Keratinocyte (primary cell): ENCODE measurements around the gene SCNN1B. TPM values are rescaled to one million over a fixed set of nuclear protein-coding genes. Genes with fewer than 3 reads are reported as not detected.

Experiments
- DNase-seq: peaks from one replicate; pipeline ENCODE4 v3.0.0-alpha.2; 2011; ENCODE audit warnings: low read depth, missing footprints, low spot score
- FAIRE-seq: peaks from 2 replicates; lab custom pipeline; 2011; peaks lifted over from hg19 to GRCh38; lab: Jason Lieb, UNC
- H2AFZ ChIP-seq: 2 replicates; pipeline ENCODE4 v1.6.0; 2012; ENCODE audit warnings: low read length, control low read depth, inconsistent platforms; ENCODE audit not compliant: control insufficient read depth
- H3K27ac ChIP-seq: 2 replicates; pipeline ENCODE4 v1.5.1; 2011; ENCODE audit warnings: low read length; ENCODE audit not compliant: control insufficient read depth, insufficient read depth
- H3K27me3 ChIP-seq: 3 replicates; pipeline ENCODE4 v1.6.0; 2011; ENCODE audit warnings: low read length; ENCODE audit not compliant: control insufficient read depth, insufficient read depth; ENCODE audit errors: extremely low read depth
- H3K36me3 ChIP-seq, 2 experiments: 2 replicates in 1 of 2; 3 replicates in 1 of 2; pipeline ENCODE4 v1.5.1; 2011; ENCODE audit warnings: low read length in 2 of 2, mild to moderate bottlenecking in 1 of 2; ENCODE audit not compliant: control insufficient read depth in 2 of 2, insufficient read depth in 2 of 2; ENCODE audit errors: extremely low read depth in 1 of 2
- H3K4me1 ChIP-seq: 3 replicates; pipeline ENCODE4 v1.5.1; 2011; ENCODE audit warnings: low read length; ENCODE audit not compliant: control insufficient read depth, insufficient read depth; ENCODE audit errors: extremely low read depth
- H3K4me2 ChIP-seq: 3 replicates; pipeline ENCODE4 v1.6.0; 2011; ENCODE audit warnings: low read depth, low read length; ENCODE audit not compliant: control insufficient read depth, insufficient read depth; ENCODE audit errors: extremely low read depth
- H3K4me3 ChIP-seq, 3 experiments: fragments of 200-600 bp in 1 of 3; sonication (generic) in 1 of 3; 2 replicates in 2 of 3; 3 replicates in 1 of 3; pipeline ENCODE4 v1.5.1; 2011 to 2016; ENCODE audit warnings: low read length in 3 of 3, mild to moderate bottlenecking in 3 of 3, control low read depth in 2 of 3, inconsistent platforms in 1 of 3, low read depth in 1 of 3, mixed read lengths in 1 of 3, mixed run types in 1 of 3, moderate library complexity in 1 of 3; ENCODE audit not compliant: control insufficient read depth in 2 of 3, insufficient read depth in 2 of 3; ENCODE audit errors: extremely low read depth in 1 of 3
- H3K79me2 ChIP-seq: 2 replicates; pipeline ENCODE4 v1.6.0; 2012; ENCODE audit warnings: low read length; ENCODE audit not compliant: control insufficient read depth, insufficient read depth
- H3K9ac ChIP-seq: 3 replicates; pipeline ENCODE4 v1.6.0; 2011; ENCODE audit warnings: low read length; ENCODE audit not compliant: control insufficient read depth, insufficient read depth; ENCODE audit errors: extremely low read depth
- H3K9me1 ChIP-seq: 3 replicates; pipeline ENCODE4 v1.6.0; 2011; ENCODE audit warnings: low read length; ENCODE audit not compliant: control insufficient read depth, insufficient read depth; ENCODE audit errors: extremely low read depth
- H3K9me3 ChIP-seq: 2 replicates; pipeline ENCODE4 v1.5.1; 2012; ENCODE audit warnings: low read depth, low read length; ENCODE audit not compliant: control insufficient read depth
- H4K20me1 ChIP-seq: 3 replicates; pipeline ENCODE4 v1.6.0; 2011; ENCODE audit warnings: low read length; ENCODE audit not compliant: control insufficient read depth, insufficient read depth; ENCODE audit errors: extremely low read depth
- EZH2 ChIP-seq: IDR thresholded peaks from one replicate; pipeline ENCODE4 v1.6.1; 2012; ENCODE audit warnings: inconsistent platforms, mild to moderate bottlenecking, low read length, moderate library complexity
- dilution Hi-C: fragments of 300-500 bp; cut with MboI; formaldehyde crosslinking; loops from one replicate; pipeline ENCODE4 v1.7.0; 2020; ENCODE audit warnings: low sequenced_read_pairs; ENCODE audit not compliant: extremely low pct_ligation_motif_present
- polyA plus RNA-seq, 5 experiments: library from polyadenylated mRNA; depleted of rRNA in 3 of 5; stranded (reverse) in 3 of 5; stranded (forward) in 1 of 5; unstranded in 1 of 5; fragments of >200 nt; gene quantifications; 1 replicate in 1 of 5; 2 replicates in 3 of 5; 3 replicates in 1 of 5; pipeline versions ENCODE4 v1.2.1 to v1.2.3, GENCODE V29; 2011 to 2012; ENCODE audit warnings: missing spikeins in 2 of 5, low read depth in 1 of 5, low replicate concordance in 1 of 5
- TF ChIP-seq, protein P1 (sequence below), 3 experiments: IDR thresholded peaks in 1 of 3; conservative IDR thresholded peaks in 1 of 3; optimal IDR thresholded peaks in 1 of 3; 2 replicates in 2 of 3; 3 replicates in 1 of 3; pipeline versions ENCODE3 to v1.5.1; 2011; ENCODE audit warnings: low read length in 3 of 3, mild to moderate bottlenecking in 3 of 3, moderate library complexity in 2 of 3, control low read depth in 1 of 3, inconsistent platforms in 1 of 3; ENCODE audit not compliant: insufficient read depth in 2 of 3; ENCODE audit errors: extremely low read depth in 1 of 3

The SCNN1B gene
- polyA plus RNA-seq, 1 donor (not counting 4 experiments of a cell fraction or from before 2014, with no cell fraction given) = 0.92 TPM

DNA sequence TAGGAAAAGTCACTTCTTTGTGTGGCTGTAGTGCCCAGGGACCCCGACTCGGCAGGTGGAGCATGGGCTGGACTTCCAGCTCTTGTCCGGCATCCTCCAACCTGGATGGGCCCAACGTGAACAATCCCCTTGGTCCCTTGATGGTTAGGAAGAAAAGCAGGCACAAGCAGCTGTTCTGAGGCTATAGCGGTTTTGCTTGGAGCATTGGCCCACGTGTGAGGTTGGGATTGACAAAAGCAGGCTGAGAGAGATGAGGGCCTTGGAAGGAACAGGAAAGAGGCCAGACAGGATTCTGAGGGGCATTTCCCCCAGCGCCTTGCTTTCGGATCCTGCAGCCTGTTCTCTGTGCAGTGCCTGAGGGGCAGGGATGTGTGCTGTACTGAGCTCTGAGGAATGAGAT lies 28.1 kb downstream of the SCNN1B start:
- dilution Hi-C loops = no loop called here

DNA sequence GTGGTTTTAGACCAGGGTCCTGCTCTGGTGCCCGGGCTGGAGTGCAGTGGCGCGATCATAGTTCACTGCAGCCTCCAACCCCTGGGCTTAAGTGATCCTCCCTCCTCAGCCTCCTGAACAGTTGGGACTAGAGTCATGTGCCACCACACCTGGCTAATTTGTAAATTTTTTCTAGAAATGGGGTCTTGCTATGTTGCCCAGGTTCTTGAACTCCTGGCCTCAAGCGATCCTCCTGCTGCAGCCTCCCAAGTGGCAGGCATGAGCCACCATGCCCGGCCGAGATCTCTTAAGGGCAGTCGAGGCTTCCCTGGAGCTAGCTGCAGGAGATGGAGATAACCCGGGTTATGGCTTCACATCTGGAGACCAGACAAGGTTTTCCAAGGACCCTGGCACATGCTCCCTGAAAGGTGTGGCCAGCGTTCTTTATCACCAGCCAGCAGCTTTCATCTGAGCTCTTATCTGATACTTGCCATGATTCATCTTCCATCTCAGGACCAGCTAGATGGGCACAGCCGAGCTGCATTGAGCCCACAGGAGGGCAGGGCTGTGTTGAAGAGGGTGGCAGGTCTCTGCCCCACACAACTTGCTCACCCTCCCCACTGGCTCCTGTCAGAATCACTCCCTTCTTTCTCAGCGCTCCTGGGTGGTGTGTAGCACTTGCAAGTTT lies 28.6 kb downstream of the SCNN1B start:
- Histone ChIP-seq H3K9me3 (no peaks in the 10 kb centered on the region), H3K27ac (no peak overlapping the region), H2AFZ (no peak overlapping the region), H3K27me3 (no peaks in the 10 kb centered on the region), H3K9ac (no peak overlapping the region), H3K79me2 (no peaks in the 10 kb centered on the region), H3K36me3 (no peaks in the 10 kb centered on the region), H3K4me2 (no peak overlapping the region), H3K9me1 (no peaks in the 10 kb centered on the region), H3K4me1 (no peaks in the 10 kb centered on the region), H4K20me1 (no peaks in the 10 kb centered on the region), H3K4me3 (no peak overlapping the region)
- dilution Hi-C loops = no loop called here
- no peak for DNase-seq
- no peak for FAIRE-seq
- no peak for TF ChIP-seq EZH2
- TF ChIP-seq, protein P1, sequence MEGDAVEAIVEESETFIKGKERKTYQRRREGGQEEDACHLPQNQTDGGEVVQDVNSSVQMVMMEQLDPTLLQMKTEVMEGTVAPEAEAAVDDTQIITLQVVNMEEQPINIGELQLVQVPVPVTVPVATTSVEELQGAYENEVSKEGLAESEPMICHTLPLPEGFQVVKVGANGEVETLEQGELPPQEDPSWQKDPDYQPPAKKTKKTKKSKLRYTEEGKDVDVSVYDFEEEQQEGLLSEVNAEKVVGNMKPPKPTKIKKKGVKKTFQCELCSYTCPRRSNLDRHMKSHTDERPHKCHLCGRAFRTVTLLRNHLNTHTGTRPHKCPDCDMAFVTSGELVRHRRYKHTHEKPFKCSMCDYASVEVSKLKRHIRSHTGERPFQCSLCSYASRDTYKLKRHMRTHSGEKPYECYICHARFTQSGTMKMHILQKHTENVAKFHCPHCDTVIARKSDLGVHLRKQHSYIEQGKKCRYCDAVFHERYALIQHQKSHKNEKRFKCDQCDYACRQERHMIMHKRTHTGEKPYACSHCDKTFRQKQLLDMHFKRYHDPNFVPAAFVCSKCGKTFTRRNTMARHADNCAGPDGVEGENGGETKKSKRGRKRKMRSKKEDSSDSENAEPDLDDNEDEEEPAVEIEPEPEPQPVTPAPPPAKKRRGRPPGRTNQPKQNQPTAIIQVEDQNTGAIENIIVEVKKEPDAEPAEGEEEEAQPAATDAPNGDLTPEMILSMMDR (optimal IDR thresholded peaks at IDR 0.05 in 1 of 3, IDR thresholded peaks at IDR 0.05 in 1 of 3, conservative IDR thresholded peaks at IDR 0.05 in 1 of 3; ENCODE audit: extremely low read depth in 1 of 3, insufficient read depth in 2 of 3, low read length in 3 of 3) = peak in 1 of 3 experiments; percentile 12

More for the DNA sequence above, 28.1 kb downstream of the SCNN1B start:
- DNase-seq = no peak
- no peak overlapping the region for H2AFZ ChIP-seq
- H3K9me3 ChIP-seq = no peaks in the 10 kb centered on the region
- H3K9ac ChIP-seq = no peak overlapping the region
- no peaks in the 10 kb centered on the region for H3K36me3 ChIP-seq
- no peaks in the 10 kb centered on the region for H3K9me1 ChIP-seq
- no peak overlapping the region for H3K27ac ChIP-seq
- FAIRE-seq = no peak
- no peaks in the 10 kb centered on the region for H3K4me1 ChIP-seq
- no peak overlapping the region for H3K4me2 ChIP-seq
- H3K4me3 ChIP-seq = no peak overlapping the region
- H3K27me3 ChIP-seq = no peaks in the 10 kb centered on the region
- TF ChIP-seq EZH2 = no peak
- TF ChIP-seq, protein P1 (optimal IDR thresholded peaks at IDR 0.05 in 1 of 3, IDR thresholded peaks at IDR 0.05 in 1 of 3, conservative IDR thresholded peaks at IDR 0.05 in 1 of 3; ENCODE audit: extremely low read depth in 1 of 3, insufficient read depth in 2 of 3, low read length in 3 of 3) = no peak
- no peaks in the 10 kb centered on the region for H3K79me2 ChIP-seq
- H4K20me1 ChIP-seq = no peaks in the 10 kb centered on the region
